SK-N-MC (cell line): ENCODE results near the gene IFI27L2.

Experiments used
- DNase-seq: peaks from one replicate; pipeline ENCODE4 v3.0.0-alpha.2; 2011; ENCODE audit warnings: low read depth, low spot score
- H3K27ac ChIP-seq: fragments of 200-600 bp; sonication (generic); 2 replicates; pipeline ENCODE4 v1.5.1; 2016; ENCODE audit warnings: mixed run types
- H3K36me3 ChIP-seq: fragments of 200-600 bp; sonication (generic); 2 replicates; pipeline ENCODE4 v1.6.1; 2017; ENCODE audit warnings: antibody characterized with exemption, low read length, mixed read lengths; ENCODE audit not compliant: insufficient read depth
- H3K4me3 ChIP-seq: fragments of 200-600 bp; sonication (generic); 2 replicates; pipeline ENCODE4 v1.5.1; 2016
- H3K9ac ChIP-seq: fragments of 200-600 bp; sonication (generic); 2 replicates; pipeline ENCODE4 v1.8.0; 2017; ENCODE audit warnings: mixed run types, mixed read lengths; ENCODE audit not compliant: insufficient read length
- H3K9me3 ChIP-seq: fragments of 200-600 bp; sonication (generic); 2 replicates; pipeline ENCODE4 v1.6.1; 2017; ENCODE audit warnings: low read depth, mild to moderate bottlenecking, antibody characterized with exemption, low read length, moderate library complexity, mixed read lengths
- EZH2 ChIP-seq: fragments of 200-600 bp; sonication (generic); IDR thresholded peaks from one replicate; pipeline ENCODE4 v1.6.1; 2017; ENCODE audit warnings: antibody characterized with exemption
- FOXP2 ChIP-seq: optimal IDR thresholded peaks from 2 replicates; pipeline ENCODE3; 2011; ENCODE audit warnings: mild to moderate bottlenecking, moderate library complexity; ENCODE audit not compliant: insufficient read depth; ENCODE audit errors: extremely low read length, control extremely low read depth
- POLR2AphosphoS5 ChIP-seq: IDR thresholded peaks from 2 replicates; pipeline ENCODE4 v1.6.1; 2012; ENCODE audit warnings: mild to moderate bottlenecking, low read depth, low read length, borderline replicate concordance

The IFI27L2 gene

GRCh38 chr14:94113908-94114588, 15.4 kb downstream of the IFI27L2 start:
- no peak overlapping the region for H3K27ac ChIP-seq
- H3K4me3 ChIP-seq: no peak overlapping the region
- TF ChIP-seq POLR2AphosphoS5: no peak
- TF ChIP-seq EZH2: no peak
- TF ChIP-seq FOXP2: no peak
- no peak for DNase-seq
- H3K36me3 ChIP-seq: no peaks in the 10 kb centered on the region
- H3K9ac ChIP-seq: no peak overlapping the region
- no peaks in the 10 kb centered on the region for H3K9me3 ChIP-seq

GRCh38 chr14:94113490-94113889, 15.9 kb downstream of the IFI27L2 start:
- Histone ChIP-seq H3K9me3 (no peaks in the 10 kb centered on the region), H3K27ac (no peak overlapping the region), H3K4me3 (no peak overlapping the region), H3K9ac (no peak overlapping the region), H3K36me3 (no peaks in the 10 kb centered on the region)
- no peak for DNase-seq
- TF ChIP-seq POLR2AphosphoS5 (no peak), EZH2 (no peak), FOXP2 (no peak)

GRCh38 chr14:94113073-94113472, 16.3 kb downstream of the IFI27L2 start:
- no peaks in the 10 kb centered on the region for H3K36me3 ChIP-seq
- DNase-seq: no peak
- no peak overlapping the region for H3K27ac ChIP-seq

DNA sequence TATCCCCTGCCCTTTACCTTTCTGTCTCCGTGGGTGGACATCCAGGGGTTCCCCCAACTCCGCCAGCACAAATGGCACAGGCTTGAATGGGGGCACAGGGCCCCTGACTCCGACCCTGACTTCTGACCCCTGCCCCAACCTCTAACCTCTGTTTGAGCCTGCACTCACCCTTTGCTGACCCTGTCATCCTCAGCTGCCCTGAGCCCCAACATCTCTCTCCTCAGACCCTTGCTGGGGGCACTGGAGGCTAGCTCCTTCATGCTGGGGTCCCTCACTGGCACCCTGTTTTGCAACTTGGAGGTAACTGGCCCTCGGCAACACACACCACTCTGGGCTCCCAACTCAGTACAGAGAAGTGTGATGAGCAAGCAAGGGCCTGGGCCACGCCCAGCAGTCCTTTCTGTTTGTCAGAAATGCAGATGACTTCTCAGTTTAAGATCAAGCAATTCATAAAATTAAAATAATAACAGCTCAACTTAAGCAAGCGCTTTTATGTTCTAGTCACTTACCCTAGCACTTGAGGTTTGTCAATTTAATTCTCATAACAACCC, 16.8 kb downstream of the IFI27L2 start:
- Histone ChIP-seq H3K9ac (no peak overlapping the region), H3K36me3 (no peaks in the 10 kb centered on the region), H3K4me3 (no peak overlapping the region), H3K9me3 (no peaks in the 10 kb centered on the region), H3K27ac (no peak overlapping the region)
- TF ChIP-seq EZH2 (no peak), POLR2AphosphoS5 (no peak), FOXP2 (no peak)
- no peak for DNase-seq

More at GRCh38 chr14:94113073-94113472, 16.3 kb downstream of the IFI27L2 start:
- no peak overlapping the region for H3K4me3 ChIP-seq
- TF ChIP-seq EZH2: no peak
- no peak for TF ChIP-seq FOXP2
- TF ChIP-seq POLR2AphosphoS5: no peak
- no peaks in the 10 kb centered on the region for H3K9me3 ChIP-seq
- H3K9ac ChIP-seq: no peak overlapping the region

DNA sequence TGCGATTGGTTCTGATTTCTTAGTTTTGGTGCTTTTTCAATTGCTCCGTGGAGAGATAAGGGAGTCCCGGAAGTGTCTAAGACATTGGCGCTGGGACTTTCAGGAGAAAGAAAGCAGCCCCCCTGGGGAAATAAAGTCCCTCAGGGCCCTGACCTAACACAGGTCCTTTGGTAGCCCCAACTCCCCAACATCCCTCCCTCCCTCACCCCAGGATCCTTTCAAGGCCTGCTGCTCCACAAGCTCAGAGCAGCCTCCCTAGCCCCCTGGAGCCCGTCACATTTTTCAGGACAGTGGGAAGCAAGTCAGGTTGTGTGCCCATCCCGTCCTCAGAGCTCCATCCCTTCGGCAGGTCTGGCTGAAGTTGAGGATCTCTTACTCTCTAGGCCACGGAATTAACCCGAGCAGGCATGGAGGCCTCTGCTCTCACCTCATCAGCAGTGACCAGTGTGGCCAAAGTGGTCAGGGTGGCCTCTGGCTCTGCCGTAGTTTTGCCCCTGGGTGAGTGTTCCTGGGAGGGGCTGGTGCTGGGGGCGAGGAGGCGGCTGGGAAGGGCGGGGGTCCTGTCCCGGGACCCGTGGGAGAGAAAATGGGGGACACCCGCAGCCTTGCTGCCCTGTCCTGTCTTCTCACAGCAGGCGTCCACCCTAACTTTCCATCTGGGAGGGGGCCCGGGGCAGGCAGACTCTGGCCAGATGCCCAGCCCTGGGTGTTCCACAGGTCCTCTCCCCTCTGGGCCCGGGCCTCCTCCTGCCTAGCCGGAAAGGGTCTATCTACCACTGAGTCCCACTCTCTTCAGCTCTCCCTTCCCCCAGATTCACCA, 17.9 kb downstream of the IFI27L2 start:
- no peak for DNase-seq
- no peaks in the 10 kb centered on the region for H3K9me3 ChIP-seq
- H3K27ac ChIP-seq: no peak overlapping the region
- H3K36me3 ChIP-seq: no peaks in the 10 kb centered on the region
- no peak overlapping the region for H3K9ac ChIP-seq
- TF ChIP-seq FOXP2 (no peak), POLR2AphosphoS5 (no peak), EZH2 (no peak)
- no peak overlapping the region for H3K4me3 ChIP-seq

DNA sequence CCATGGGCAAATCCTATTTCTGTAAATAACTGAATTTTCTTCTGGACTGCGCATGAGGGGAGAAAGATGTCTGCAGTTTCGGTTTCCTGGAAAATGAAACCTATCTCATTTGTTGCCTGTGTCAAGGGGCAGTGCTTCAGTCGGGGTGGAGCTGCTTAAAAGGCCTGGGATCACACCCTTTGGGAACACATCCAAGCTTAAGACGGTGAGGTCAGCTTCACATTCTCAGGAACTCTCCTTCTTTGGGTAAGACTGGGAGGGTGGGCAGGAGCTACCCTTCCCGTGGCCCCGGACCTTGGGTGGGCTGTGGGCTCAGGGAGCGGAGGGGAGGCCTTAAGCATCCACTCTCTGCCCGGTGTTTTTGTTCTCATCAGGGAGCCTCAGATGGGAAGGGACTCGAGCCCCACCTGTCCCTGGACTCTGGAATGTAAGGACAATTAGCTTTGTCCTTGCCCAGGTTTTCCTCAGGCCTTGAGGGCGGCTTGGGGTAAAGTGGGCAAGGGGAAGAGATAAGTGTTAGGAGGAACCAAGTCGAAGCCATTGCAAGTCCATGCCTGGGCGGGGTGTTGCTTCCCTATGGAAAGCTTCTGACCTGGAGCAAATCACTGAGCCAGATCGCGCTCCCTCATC, 18.7 kb downstream of the IFI27L2 start, which contains the start of gene IFI27:
IFI27 (plus strand) TSS at position 185 of the 630 bp plus-strand sequence.
- no peaks in the 10 kb centered on the region for H3K9me3 ChIP-seq
- no peak within 1 kb of the TSS for H3K27ac ChIP-seq
- H3K36me3 ChIP-seq: no peaks in the 10 kb centered on the region
- TF ChIP-seq POLR2AphosphoS5: no peak
- no peak within 1 kb of the TSS for H3K9ac ChIP-seq
- no peak for DNase-seq
- H3K4me3 ChIP-seq: no peak within 1 kb of the TSS

GRCh38 chr14:94109915-94110250, 19.5 kb downstream of the IFI27L2 start:
- TF ChIP-seq POLR2AphosphoS5: no peak
- no peak for TF ChIP-seq EZH2
- TF ChIP-seq FOXP2: no peak
- Histone ChIP-seq H3K9me3 (no peaks in the 10 kb centered on the region), H3K36me3 (no peaks in the 10 kb centered on the region), H3K9ac (no peak overlapping the region), H3K27ac (no peak overlapping the region), H3K4me3 (no peak overlapping the region)
- no peak for DNase-seq

- no peaks in the 10 kb centered on the region for H3K9me3 ChIP-seq
- H3K9ac ChIP-seq: no peak overlapping the region
- H3K4me3 ChIP-seq: no peak overlapping the region
- H3K36me3 ChIP-seq: no peaks in the 10 kb centered on the region
- no peak overlapping the region for H3K27ac ChIP-seq
- no peak for DNase-seq
- TF ChIP-seq EZH2: no peak
- TF ChIP-seq POLR2AphosphoS5: no peak
- no peak for TF ChIP-seq FOXP2
These were observed 24.7 kb downstream of the IFI27L2 start for GRCh38 chr14:94104731-94105130.
